Thyroid gland (tissue), 4 donors: ENCODE measurements around the gene ARHGEF4. TPM values are rescaled to one million over a fixed set of nuclear protein-coding genes. Genes with fewer than 3 reads are reported as not detected.
A peak's percentile ranks its signal among the peaks of the same experiment; 100 is the strongest.

Experiments used
- DNase-seq, 2 donors: peaks; one replicate each; pipeline ENCODE4 v3.0.0-alpha.2; 2019
- H3K27ac ChIP-seq, 3 donors: fragments of 200-600 bp; sonication (generic); 1 replicate in 2 of 3; 2 replicates in 1 of 3; pipeline ENCODE4 v1.5.1; 2016 to 2019; ENCODE audit warnings: mild to moderate bottlenecking in 1 of 3, moderate library complexity in 1 of 3
- H3K27me3 ChIP-seq: fragments of 200-600 bp; sonication (generic); one replicate; pipeline ENCODE4 v1.5.1; 2019
- H3K36me3 ChIP-seq, 2 donors: fragments of 200-600 bp; sonication (generic); one replicate each; pipeline ENCODE4 v1.5.1; 2016 to 2019
- H3K4me1 ChIP-seq, 2 donors: fragments of 200-600 bp; sonication (generic); one replicate each; pipeline ENCODE4 v1.5.1; 2017 to 2019
- H3K4me3 ChIP-seq, 3 donors: fragments of 200-600 bp; sonication (generic); replicated peaks in 1 of 3; 1 replicate in 2 of 3; 2 replicates in 1 of 3; pipeline ENCODE4 v1.5.1; 2016; ENCODE audit warnings: mild to moderate bottlenecking in 1 of 3
- H3K9me3 ChIP-seq: fragments of 200-600 bp; sonication (generic); one replicate; pipeline ENCODE4 v1.5.1; 2017
- CTCF ChIP-seq, 6 experiments: fragments of 200-600 bp in 3 of 6; fragments of 450-650 bp in 3 of 6; sonication (generic) in 3 of 6; IDR thresholded peaks; one replicate each; pipeline ENCODE4 v1.5.1; 2016 to 2019; ENCODE audit warnings: antibody characterized with exemption in 6 of 6, mild to moderate bottlenecking in 2 of 6, inconsistent platforms in 1 of 6, moderate library complexity in 1 of 6
- POLR2A ChIP-seq, 2 donors: fragments of 450-650 bp; IDR thresholded peaks; one replicate each; pipeline ENCODE4 v1.6.1; 2017; ENCODE audit warnings: antibody characterized with exemption in 2 of 2, mild to moderate bottlenecking in 2 of 2, moderate library complexity in 1 of 2
- WGBS, 2 donors: methylation state at CpG; one replicate each; pipeline ENCODE4 v1.1.5; 2017; 5-methylcytosine and 5-hydroxymethylcytosine counted together
- intact Hi-C: fragments of 100-400 bp; cut with DNase I; formaldehyde crosslinking; loops from one replicate; pipeline ENCODE4 v1.15.1; 2023
- total RNA-seq, 4 donors: library from RNA; depleted of rRNA; stranded (reverse); fragments of >200 nt; gene quantifications; one replicate each; pipeline ENCODE4 v1.2.3, GENCODE V29; 2016

Gene ARHGEF4
- total RNA-seq, 4 donors from 2014 or later, result 15.6 to 24.3 (median 22.5) TPM

GRCh38 chr2:130864830-130865800, 28.4 kb downstream of the ARHGEF4 start:
- no peak for TF ChIP-seq POLR2A (IDR thresholded peaks at IDR 0.05)
- TF ChIP-seq CTCF (IDR thresholded peaks at IDR 0.05), result no peak
- WGBS, 2 donors, result 57 to 61% methylated on average over 17 of the region's 17 CpGs
- Histone ChIP-seq H3K36me3 (no peaks in the 10 kb centered on the region), H3K9me3 (no peaks in the 10 kb centered on the region), H3K4me3 (no peak overlapping the region), H3K4me1 (no peaks in the 10 kb centered on the region), H3K27me3 (no peaks in the 10 kb centered on the region), H3K27ac (no peak overlapping the region)
- intact Hi-C loops, result no loop called here
- peak; percentile 52 to 61 for DNase-seq

DNA sequence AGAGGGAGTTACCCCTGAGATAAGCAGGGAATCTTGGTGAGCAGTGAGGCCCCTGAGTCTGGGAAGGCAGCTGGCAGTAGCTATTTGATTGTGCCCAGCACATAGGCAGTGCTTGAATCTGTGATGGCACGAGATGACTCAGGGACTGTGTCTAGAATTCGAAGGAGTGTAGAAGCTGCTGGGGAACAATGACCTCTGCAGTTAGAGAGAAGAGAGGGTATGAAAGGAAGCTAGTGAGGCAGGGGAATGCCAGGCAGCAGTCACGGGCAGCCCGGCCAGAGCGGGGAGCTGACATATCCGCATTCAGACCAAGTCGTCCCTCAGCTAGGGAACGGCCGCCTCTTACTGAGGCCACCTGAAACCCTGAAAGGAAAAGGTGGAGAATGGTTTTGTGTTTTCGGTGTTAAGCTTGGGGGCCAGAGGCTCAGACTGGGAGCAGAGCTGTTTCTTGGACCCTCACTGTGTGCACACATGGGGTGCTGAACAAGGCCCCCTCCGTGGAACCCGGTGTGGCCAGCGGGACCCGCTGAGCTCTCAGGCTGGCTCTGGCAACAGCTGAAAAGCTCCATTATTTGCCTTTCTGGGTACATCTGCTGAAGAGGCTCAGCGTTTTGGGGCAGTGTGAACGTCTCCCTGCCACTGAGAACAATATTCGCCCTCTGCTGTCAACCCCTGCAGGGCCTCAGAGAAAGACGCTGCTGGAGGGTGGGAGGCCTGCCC, 32.9 kb downstream of the ARHGEF4 start:
- H3K36me3 ChIP-seq, result no peaks in the 10 kb centered on the region
- intact Hi-C loops, result no loop called here
- no peak for DNase-seq
- H3K9me3 ChIP-seq, result no peaks in the 10 kb centered on the region
- 86 to 87% methylated on average over 15 of the region's 18 CpGs for WGBS, 2 donors
- H3K27ac ChIP-seq, result no peak overlapping the region
- no peak overlapping the region for H3K4me3 ChIP-seq
- H3K4me1 ChIP-seq, result no peaks in the 10 kb centered on the region
- TF ChIP-seq CTCF (IDR thresholded peaks at IDR 0.05) (no peak), POLR2A (IDR thresholded peaks at IDR 0.05) (no peak)
- H3K27me3 ChIP-seq, result no peaks in the 10 kb centered on the region

DNA sequence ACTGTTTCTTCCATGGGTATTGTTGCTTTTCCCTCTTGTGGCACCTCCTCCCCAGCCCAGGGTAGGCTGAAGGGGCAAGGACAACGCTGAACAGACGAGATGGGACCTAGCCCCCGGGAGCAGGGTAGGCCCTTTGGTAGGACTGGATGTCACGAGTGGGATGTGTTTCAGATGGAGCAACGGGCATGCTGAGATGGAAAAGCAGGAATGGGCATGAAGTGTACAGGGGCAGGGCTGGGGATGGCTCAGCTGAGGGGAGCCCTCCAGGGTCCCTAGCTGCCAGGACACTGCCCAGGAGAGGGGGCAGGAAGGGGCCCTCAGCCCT, 33.4 kb downstream of the ARHGEF4 start:
- H3K9me3 ChIP-seq, result no peaks in the 10 kb centered on the region
- H3K27me3 ChIP-seq, result no peaks in the 10 kb centered on the region
- TF ChIP-seq CTCF (IDR thresholded peaks at IDR 0.05) (no peak), POLR2A (IDR thresholded peaks at IDR 0.05) (no peak)
- 82 to 83% methylated on average over 5 of the region's 5 CpGs for WGBS, 2 donors
- no peak overlapping the region for H3K27ac ChIP-seq
- no peaks in the 10 kb centered on the region for H3K4me1 ChIP-seq
- intact Hi-C loops, result no loop called here
- H3K36me3 ChIP-seq, result no peaks in the 10 kb centered on the region
- DNase-seq, result no peak
- H3K4me3 ChIP-seq, result no peak overlapping the region

DNA sequence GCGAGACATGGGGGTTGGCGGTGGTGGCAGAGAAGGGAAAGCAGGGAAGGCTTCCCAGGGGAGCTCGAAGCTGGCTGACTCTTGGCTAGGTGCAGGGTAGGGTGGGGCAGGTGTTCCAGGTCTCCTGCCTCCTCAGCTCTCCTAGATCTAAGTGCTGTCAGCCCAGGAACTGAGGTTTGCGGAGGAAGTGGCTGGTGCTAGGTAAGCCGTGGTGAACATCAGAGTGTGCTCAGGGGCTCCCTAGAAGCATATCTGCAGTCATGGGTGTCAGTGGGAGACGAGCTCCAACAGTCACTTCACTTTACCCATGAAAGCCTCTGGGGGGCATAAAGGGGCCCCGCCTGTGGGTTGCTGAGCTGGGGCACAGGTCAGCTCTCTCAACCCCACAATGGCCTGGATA, 34.1 kb downstream of the ARHGEF4 start:
- 78 to 94% methylated on average over 7 of the region's 7 CpGs for WGBS, 2 donors
- H3K4me3 ChIP-seq, result no peak overlapping the region
- intact Hi-C loops, result no loop called here
- DNase-seq, result no peak
- TF ChIP-seq CTCF (IDR thresholded peaks at IDR 0.05), result no peak
- TF ChIP-seq POLR2A (IDR thresholded peaks at IDR 0.05), result no peak
- H3K27me3 ChIP-seq, result no peaks in the 10 kb centered on the region
- H3K27ac ChIP-seq, result no peak overlapping the region
- H3K4me1 ChIP-seq, result no peaks in the 10 kb centered on the region
- no peaks in the 10 kb centered on the region for H3K9me3 ChIP-seq
- no peaks in the 10 kb centered on the region for H3K36me3 ChIP-seq
